HL-60 (cell line): ENCODE measurements around the gene DOCK8.

ENCODE experiments used
- CTCF ChIP-seq: IDR thresholded peaks from one replicate; pipeline ENCODE4 v1.5.1; 2011; ENCODE audit warnings: low read length, control low read depth, inconsistent platforms; ENCODE audit not compliant: insufficient read depth
- POLR2AphosphoS5 ChIP-seq: IDR thresholded peaks from 2 replicates; pipeline ENCODE4 v1.6.1; 2012; ENCODE audit warnings: low read depth

- no peak for TF ChIP-seq CTCF
- TF ChIP-seq POLR2AphosphoS5: no peak
These were observed 229.9 kb downstream of the DOCK8 start for GRCh38 chr9:444528-444927.
